ENCODE results near the gene SLC27A5.
A peak's percentile ranks its signal among the peaks of the same experiment; 100 is the strongest.

DNA sequence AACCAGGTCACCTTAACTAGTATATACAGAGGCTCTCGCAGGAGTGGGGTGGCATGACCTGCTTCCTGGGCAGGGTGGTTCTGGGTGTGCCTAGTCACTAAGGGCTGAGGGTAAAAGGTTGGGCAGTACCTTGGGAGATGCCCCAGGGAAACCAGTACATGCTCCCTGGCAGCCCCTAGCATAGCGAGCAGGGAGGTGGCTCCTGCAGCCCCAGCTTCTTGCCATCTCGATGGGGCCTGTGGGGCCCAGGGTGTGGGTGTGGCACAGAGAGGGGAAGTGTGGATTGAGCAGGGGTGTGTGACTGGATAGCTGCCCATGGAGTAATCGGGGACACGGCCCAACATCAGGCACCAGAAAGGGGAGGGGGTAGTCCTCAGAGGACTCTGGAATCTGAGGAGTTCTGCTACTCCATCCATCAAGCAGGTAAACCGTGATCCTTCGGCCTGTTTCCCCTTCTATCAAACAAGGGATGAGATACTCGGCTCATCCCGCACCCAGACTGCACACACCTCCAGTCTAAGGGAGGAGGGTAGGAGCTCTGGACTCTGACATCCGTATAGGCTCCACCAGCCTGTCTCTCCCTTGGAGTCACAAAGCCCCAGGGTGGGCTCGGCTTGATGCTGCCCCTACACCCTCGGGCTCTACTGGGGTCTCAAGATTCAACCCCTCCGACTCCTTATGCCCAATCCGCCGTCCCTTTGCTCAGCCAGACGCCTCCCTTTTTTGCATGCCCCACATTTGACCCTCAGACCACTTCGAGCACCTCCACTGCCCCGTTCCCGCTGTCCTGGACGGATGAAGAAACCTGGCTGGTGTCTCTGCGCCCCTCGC lies 6.7 kb upstream of the SLC27A5 start:
- TF ChIP-seq ZNF146 (tag by site-specific recombination; IDR thresholded peaks at IDR 0.05), result no peak
- TF ChIP-seq KLF16 (tag by site-specific recombination; IDR thresholded peaks at IDR 0.05), result no peak
- TF ChIP-seq, protein P1, sequence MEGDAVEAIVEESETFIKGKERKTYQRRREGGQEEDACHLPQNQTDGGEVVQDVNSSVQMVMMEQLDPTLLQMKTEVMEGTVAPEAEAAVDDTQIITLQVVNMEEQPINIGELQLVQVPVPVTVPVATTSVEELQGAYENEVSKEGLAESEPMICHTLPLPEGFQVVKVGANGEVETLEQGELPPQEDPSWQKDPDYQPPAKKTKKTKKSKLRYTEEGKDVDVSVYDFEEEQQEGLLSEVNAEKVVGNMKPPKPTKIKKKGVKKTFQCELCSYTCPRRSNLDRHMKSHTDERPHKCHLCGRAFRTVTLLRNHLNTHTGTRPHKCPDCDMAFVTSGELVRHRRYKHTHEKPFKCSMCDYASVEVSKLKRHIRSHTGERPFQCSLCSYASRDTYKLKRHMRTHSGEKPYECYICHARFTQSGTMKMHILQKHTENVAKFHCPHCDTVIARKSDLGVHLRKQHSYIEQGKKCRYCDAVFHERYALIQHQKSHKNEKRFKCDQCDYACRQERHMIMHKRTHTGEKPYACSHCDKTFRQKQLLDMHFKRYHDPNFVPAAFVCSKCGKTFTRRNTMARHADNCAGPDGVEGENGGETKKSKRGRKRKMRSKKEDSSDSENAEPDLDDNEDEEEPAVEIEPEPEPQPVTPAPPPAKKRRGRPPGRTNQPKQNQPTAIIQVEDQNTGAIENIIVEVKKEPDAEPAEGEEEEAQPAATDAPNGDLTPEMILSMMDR (tag by site-specific recombination; IDR thresholded peaks at IDR 0.05), result peak; percentile 75
- TF ChIP-seq, protein P2, sequence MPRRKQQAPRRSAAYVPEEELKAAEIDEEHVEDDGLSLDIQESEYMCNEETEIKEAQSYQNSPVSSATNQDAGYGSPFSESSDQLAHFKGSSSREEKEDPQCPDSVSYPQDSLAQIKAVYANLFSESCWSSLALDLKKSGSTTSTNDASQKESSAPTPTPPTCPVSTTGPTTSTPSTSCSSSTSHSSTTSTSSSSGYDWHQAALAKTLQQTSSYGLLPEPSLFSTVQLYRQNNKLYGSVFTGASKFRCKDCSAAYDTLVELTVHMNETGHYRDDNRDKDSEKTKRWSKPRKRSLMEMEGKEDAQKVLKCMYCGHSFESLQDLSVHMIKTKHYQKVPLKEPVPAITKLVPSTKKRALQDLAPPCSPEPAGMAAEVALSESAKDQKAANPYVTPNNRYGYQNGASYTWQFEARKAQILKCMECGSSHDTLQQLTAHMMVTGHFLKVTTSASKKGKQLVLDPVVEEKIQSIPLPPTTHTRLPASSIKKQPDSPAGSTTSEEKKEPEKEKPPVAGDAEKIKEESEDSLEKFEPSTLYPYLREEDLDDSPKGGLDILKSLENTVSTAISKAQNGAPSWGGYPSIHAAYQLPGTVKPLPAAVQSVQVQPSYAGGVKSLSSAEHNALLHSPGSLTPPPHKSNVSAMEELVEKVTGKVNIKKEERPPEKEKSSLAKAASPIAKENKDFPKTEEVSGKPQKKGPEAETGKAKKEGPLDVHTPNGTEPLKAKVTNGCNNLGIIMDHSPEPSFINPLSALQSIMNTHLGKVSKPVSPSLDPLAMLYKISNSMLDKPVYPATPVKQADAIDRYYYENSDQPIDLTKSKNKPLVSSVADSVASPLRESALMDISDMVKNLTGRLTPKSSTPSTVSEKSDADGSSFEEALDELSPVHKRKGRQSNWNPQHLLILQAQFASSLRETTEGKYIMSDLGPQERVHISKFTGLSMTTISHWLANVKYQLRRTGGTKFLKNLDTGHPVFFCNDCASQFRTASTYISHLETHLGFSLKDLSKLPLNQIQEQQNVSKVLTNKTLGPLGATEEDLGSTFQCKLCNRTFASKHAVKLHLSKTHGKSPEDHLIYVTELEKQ (tag by site-specific recombination; IDR thresholded peaks at IDR 0.05; ENCODE audit: borderline replicate concordance), result no peak
